ENCODE data around the gene BMAL2.

The BMAL2 gene, protein sequence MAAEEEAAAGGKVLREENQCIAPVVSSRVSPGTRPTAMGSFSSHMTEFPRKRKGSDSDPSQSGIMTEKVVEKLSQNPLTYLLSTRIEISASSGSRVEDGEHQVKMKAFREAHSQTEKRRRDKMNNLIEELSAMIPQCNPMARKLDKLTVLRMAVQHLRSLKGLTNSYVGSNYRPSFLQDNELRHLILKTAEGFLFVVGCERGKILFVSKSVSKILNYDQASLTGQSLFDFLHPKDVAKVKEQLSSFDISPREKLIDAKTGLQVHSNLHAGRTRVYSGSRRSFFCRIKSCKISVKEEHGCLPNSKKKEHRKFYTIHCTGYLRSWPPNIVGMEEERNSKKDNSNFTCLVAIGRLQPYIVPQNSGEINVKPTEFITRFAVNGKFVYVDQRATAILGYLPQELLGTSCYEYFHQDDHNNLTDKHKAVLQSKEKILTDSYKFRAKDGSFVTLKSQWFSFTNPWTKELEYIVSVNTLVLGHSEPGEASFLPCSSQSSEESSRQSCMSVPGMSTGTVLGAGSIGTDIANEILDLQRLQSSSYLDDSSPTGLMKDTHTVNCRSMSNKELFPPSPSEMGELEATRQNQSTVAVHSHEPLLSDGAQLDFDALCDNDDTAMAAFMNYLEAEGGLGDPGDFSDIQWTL

DNA sequence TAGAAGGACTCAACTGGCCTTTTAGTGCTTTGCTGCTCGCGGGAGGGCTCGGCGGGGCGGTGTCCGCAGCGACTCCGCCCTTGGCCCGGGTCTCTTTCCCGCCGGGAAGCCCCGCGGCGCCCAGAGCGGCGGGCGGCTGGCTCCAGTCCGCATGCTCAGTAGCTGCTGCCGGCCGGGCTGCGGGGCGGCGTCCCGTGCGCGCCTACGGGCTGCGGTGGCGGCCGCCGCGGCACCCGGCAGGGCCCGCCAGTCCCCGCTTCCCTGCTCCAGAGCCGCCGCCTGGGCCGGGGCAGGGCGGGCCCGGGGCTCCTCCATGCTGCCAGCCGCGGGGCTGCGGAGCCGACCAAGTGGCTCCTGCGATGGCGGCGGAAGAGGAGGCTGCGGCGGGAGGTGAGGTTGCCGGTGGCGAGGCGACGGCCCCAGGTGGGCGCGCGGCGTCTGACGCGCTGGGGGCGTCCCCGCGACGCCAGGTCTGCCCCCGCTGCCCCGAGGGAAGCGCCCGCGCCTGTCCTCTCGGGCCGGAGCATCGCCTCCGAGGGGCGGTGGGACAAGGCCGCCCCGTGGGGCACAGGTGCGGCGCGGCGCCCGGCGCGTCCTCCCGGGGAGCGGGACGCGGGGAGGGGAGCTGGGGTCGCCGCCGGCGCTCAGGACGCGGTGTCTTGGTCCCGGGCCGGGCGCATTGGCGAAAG is at the start of gene BMAL2:
BMAL2 (plus strand) TSS at position 123 of the 689 bp plus-strand sequence; CDS start at position 360, 237 bp downstream.
- DNase-seq = peak; percentile 50 to 60

DNA sequence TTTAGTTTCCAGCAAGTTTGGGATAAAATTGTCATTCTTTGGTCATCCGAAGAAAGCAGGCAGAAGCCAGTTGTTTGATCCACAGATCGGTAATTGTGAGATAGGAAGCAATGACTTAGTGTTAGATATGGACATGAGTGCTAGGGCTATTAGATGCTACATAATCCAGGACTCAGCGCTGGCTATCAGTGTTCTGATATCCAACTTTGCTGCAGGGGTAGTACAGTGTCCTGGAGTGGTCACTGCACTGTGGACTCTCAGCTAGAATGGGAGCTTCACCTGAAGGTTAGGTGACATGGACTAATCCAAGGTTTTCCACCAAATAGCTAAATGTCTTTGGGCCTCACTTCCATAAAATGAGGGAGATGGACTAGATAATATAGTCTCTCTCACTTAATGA is 48.6 kb upstream of the BMAL2 start:
- DNase-seq = no peak

DNA sequence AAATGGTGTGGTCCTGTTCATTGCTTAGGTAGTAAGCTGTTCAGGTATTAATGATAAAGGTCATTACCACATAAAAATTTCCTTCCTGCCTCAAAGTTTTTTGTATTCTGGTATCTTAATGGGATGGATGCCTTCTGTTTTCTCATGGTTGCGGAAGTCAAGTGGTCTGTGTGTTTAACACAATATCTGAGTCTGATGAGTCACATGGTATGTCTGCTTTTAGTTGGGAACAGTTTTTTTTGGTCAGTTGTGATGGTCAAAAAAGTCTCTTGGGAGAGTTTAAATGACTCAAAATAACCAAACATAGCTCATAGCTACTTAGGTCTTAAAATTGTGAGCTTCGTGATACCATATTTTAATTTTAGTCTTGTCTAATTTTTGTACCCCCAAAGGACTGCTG is 47.9 kb upstream of the BMAL2 start:
- DNase-seq = no peak

DNA sequence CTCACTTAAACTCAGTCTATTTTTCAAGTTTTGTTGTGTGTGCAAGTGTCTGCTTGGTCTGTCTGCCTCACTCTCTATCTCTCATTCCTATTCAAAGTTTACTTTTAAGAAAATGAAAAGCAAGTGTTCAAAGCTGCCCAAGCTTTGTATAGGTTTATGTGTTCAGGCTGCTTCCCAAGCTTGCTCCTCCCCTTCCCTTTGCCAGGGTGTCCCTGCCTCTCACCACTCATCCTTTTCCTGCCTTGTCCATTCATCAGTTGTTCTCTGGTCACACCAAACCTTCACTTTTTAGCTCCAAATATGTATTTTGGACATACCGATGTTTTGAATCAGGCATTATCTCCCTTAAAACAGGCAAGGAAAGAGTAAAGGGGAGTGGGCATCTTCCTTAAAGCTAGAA is 47.2 kb upstream of the BMAL2 start:
- DNase-seq = no peak

DNA sequence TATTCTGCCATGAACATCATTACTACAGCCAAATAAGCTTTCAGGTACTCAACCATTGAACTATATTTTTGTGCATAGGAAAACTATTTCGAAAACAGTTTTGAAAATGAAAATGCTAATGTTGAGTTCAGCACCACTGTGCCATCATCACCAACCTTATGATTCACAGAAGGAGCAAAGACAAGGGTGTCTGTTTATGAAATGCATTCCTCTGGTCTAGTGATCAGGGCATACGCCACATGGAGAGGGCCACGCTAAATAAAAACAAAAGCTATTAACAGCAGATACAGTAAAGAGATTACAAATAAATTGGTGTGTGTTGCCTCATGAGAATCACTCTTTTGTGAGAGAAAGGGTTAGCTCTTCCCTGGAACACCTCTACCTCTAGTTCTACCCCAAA is 43.2 kb upstream of the BMAL2 start:
- DNase-seq = no peak

DNA sequence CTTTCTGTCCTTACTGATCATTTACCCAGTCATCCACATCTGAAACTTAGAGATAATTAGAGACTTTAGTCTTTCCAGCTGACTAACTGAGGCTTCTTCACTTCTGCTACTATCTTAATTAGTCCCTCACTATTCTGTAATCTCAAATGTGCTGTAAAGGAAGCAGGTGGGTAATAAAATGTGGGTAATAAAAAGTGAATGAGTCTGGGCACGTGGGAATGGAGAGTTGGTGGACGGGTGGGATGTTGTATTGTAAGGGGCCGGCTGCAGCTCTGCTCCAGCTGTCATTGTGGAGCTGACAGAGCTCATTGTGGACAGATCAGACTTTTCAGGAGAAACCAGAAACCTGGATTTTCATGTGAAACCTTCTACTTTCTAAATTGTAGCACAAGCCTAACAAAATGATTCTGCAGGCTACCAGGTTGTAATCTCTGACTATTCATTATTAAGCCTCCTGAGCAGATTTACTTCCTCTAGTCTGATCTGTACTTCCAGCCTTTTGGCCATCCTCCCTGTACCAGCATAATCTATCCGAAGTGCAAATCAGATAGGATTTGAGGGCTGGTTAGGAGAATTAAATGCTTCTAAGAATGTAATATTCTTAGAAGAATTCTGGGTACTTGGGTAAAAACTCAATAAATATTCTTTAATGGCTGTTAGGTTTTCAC is 42.0 kb upstream of the BMAL2 start:
- no peak for DNase-seq

DNA sequence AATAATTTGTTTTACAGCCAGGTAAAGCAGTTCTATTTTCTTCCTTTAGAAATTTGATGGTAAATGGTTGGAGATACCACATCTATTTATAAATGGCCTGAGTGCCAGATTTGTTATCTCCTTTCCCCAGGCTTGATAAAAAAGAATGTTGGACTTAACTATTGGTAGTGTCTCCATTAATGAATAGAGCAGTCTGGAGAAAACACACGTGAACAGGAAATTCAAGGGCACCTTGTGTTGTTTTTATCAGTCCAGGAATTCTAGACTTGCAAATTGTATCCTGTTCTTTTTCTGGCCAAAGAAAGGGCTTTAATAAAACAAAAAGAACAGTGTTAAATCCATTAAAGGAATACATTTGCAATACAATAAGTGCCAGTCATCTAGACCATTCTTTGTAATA is 40.8 kb upstream of the BMAL2 start:
- no peak for DNase-seq

DNA sequence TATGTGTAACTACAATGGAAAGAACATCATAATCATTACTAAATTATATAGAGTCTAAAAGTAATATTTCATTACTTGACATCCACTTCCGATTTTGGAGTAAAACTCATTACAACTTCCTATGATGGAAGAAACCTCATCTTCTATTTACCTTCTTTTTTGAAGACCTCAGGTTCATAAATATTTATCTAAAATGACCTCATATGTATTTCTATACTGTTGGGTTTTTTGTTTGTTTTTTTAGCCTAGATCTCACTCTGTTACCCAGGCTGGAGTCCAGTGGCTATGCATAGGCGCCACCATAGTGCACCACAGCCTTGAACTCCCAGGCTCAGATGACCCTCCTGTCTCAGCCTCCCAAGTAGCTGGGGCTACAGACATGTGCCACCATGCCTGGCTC is 39.9 kb upstream of the BMAL2 start:
- DNase-seq = no peak

DNA sequence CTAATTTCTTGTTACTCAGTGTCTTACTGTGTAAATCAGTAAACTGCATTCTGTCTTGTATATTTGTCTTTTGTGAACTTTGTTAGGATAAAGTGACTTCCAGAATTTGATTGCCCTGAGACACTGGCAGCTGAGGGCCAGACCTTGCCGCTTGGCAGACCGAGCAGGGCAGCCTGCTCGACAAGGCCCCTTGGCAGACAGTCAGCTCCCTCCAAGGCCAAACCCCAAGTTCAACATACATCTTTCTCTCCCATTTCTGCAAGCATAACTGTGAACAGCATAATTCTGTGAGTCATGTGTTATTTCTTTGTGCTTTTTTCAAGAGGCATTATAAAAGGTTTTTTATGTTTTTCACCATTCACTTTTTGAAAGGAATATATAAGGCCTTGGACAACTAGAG is 39.2 kb upstream of the BMAL2 start:
- DNase-seq = no peak

DNA sequence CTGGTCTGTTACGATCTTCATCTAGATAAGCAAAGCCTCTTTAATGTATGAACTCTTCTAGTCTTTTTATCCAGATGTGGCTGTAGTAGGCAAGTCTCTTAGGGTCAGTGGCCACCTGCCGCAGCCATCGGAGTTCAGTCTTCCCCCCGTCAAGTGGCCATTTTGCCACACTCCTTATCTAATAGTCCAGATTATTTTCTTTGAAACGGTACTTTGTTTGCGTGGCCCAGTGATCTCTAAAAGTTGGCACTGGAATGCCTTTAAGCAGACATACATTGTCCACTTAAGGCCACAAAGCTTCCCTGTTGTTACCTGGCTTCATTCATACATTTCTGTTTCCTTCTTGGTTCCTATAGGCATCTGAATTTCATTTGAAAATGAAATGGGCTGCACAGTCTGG is 36.0 kb upstream of the BMAL2 start:
- DNase-seq = no peak

DNA sequence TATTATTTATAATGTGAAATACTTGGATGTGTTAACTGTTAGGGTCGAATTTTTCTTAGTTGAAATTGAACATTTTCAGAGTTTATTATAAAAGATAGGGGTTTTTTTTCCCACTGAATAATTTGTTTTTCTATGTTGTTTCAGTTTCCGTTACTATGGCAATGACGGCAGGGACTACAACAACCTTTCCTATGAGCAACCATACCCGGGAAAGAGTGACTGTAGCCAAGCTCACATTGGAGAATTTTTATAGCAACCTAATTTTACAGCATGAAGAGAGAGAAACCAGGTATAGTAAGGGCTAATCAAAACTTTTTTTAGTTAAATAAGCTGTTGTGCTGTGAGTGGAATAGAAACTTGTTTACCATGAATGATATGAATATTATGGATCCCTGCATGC is 35.1 kb upstream of the BMAL2 start:
- DNase-seq = no peak

DNA sequence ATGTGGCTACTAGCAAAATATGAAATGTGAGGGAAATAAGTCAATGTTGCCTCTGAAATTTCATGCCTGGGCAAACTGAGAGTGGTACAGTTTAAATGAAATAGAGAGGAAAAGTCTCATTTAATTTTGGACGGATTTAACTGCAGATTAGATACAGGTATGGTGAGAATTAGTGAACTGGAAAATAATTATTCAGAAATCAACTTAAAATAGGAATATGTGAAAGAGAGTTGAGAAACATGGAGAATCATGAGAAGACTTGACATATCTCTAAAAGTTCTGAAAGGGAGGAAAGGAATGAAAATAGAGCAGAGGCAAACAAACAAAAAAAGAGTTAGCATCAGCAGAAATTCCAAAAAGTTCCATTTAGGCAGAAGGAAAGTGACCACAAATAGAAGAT is 33.5 kb upstream of the BMAL2 start:
- no peak for DNase-seq

DNA sequence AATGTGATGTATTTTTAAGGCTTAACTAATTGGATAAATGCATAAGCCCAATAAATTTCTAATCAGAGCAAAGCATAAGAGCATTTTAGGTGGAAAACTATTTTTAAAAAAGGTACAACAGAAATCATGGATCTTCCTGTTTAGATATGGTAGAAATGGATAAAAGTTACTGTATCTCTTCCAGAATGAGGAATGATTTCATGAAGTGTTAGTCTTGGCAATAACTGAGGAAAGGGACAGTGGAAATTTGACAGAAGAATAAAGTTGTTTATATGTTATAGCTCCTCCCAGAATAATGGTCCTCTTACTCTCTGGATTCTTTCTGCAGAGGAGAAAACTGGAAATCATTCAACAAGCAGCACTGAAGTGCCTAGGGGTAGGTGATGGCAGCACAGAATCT is 32.4 kb upstream of the BMAL2 start:
- DNase-seq = no peak

DNA sequence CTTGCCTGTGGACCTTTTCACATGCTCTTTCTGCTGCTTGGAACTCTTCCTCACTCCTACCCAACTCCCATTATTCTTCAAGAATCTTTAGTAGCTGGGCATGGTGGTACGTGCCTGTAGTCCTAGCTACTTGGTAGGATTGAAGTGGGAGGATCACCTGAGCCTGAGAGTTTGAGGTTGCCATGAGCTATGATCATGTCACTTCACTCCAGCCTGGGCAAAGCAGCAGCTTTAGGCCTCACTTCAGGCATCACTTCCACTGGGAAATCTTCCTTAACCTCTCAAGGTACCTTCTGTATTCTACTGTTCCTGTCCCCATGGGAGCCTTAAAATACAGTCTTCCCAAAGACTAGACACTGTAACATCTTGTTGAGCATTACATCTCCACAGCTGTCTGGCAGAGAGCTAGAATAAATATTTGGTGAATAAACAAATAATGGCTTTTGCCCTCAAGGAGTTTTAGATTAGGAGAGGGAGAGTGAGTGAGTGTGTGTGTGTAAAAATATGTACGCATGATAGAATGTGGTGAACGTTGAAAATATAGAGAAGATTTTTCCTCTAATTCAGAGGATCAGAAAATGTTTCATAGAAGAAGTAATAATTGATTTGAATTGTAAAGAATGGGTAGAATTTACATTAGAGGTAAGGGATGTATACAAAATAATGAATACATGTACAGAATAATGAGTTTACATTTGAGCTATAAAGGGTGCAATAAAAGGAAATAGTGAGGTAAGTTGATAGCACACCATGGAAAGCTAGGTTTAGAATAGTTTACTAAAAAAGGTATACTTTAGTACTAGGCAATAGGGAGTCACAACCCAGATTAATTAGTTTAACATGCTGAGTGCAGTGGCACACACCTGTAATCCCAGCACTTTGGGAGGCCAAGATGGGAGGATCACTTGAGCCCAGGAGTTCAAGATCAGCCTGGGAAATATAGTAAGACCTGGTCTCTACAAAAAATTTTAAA is 29.2 kb upstream of the BMAL2 start:
- DNase-seq = peak in 1 of 2 experiments; percentile 12

DNA sequence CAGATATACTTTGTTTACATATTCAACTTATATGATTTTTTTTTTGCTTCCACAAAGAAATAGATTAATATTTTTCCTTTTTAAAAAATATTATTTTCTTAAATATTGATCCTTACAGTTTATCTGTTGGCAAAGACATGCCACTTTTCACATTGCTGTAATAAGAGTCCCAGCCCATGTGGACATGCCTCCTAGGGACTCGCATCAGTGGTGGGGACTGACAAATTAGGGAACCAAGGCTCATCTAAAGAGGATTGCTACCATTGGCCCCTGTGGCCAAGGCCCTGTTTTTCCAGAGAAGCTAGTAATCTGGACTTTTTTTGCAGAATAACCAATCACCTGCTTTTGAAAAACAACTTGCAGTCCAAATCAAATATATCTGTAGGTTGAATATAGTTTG is 27.8 kb upstream of the BMAL2 start:
- no peak for DNase-seq

DNA sequence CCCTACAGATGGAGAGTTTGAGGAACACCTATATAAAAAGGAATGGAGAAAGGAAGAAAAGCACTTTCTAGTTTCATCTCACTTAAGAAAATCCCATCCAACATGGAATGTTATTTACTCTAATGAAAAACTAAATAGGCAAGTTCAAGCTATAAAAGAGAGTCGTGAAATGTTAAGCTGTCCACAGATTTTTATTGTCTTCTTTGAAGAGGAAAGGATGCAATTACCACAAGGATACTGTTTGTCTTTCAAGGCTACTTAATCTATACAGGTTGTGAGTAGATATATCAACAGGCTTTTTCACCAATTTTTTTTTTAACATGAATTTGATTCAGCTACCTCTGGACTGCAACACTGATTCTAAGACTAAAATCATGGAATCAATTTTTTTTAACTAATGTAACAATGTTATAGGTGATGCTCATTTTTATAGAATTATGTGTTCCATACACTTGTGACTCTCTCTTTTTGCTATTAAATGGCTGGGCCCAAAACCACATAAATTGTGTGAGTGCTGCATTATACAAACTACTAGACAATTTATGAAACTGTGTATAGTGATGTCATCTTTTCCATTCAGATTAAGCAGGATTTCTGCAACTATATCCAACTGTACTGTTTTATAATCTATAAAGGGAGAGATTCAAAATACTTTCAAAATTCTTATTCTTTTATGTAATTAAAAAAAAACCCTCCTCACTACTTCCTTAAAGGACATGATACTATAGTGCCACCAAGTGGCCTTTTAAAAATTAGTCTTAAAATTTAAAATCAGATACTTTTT is 26.8 kb upstream of the BMAL2 start:
- no peak for DNase-seq

DNA sequence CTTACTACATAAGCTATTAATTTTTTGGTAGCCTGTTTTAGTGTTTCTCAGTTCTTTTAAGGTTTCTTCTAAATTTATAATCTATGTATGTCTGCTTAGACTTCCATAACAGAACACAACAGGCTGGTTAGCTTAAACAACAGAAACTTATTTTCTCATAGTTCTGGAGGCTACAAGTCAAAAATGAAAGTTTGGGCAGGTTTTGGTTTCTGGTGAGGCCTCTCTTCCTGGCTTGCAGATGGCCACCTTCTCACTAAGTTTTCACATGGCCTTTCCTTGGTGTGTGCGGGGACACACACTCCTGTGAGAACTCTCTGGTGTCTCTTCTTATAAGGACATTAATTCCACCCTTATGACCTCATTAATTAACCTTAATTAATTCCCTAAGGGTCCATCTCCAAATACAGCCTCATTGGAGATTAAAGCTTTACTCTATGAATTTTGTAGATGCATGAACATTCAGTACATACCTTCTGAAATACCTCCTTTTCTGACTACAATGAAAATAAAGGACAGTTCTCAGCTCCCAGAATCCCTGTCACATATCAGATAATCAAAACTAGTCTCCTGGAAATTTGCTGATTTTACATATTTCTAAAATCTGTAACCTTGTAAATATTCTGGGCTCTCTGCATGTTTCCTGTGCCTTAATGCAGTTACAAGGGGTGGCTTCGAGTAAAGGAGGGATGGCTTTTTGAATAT is 23.2 kb upstream of the BMAL2 start:
- DNase-seq = no peak

DNA sequence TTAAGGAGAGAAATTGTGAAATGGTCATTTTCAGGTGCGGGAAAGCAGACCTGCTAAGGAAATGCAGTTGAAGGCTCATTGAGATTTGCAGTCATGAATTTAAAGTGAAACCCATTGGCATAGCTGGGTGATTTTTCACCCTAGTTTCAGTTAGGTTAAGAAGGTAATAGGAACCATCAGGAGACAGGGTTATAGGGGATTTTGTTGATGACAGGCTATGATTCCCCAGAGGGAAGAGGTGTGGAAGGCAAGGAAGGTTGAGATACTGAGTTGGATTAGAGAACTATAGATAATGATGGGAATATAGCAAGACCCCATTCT is 22.7 kb upstream of the BMAL2 start:
- DNase-seq = no peak

DNA sequence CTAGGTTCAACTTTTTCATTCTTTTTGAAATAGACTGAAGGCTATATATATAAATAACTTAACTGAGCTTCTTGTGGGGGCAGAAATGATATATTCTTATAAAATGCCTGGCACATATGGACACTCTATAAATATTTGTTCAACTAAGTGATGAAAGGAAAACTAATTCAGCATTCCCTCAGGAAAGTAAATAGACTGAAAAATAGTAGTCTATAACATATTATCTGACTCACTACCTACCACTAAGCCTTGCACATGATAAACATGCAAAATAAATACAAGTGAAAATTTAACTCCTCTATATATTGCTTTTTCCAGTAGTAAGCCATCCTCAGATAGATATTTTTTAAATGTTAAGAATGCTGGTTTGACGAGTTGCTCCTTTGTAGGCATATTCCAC is 15.7 kb upstream of the BMAL2 start:
- DNase-seq = no peak

DNA sequence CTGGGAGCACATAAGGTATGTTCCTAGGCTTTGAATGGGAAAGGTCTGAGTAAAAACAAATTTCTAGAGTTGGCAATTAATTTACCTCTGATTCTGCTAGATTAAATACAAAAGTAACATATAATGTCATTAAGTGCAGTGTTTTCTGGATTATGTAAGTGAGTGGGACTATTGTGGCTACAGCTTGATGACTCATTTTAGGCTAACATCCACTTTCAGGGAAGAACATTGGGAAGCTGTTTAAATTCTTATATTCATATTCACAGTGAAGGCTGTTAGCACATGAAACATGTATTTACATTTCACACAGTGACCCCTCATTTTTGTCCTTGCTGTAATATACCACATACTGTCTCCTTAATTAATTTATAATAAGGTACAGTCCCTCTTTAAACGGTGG is 13.2 kb upstream of the BMAL2 start:
- DNase-seq = no peak

DNA sequence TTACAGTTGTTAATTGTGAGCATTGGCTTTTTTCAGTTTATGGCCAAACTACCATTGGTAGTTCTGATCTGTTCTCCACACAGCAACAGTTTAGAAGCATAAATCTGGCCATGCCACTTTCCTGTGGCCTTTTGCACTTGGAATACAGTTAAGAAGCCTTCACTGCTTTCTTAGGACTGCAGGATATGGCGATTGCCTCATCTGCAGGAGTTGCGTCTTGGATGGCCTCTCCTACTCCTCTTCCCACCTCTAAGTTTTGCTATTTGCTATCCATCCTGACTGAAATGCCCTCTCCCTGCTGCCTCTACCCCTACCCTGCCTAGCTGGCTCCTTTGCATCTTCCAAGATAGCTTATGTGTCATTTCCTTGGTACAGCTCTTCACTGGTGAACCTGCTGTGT is 12.8 kb upstream of the BMAL2 start:
- DNase-seq = no peak

Measured in NCI-H1930 (cell line).